ENCODE data around the gene PLPP7.
"Not testable (repeated sequence)": the region's sequence is repeated elsewhere in the genome, so short reads cannot be mapped to it uniquely, and the experiment has no call there.

Gene PLPP7

GRCh38 chr9:131335368-131335755 is 45.8 kb downstream of the PLPP7 start:
- DNase-seq = no peak

- no peak for DNase-seq
These were observed 47.8 kb downstream of the PLPP7 start for GRCh38 chr9:131337131-131337848.

GRCh38 chr9:131339212-131339611 is 49.7 kb downstream of the PLPP7 start:
- DNase-seq = not testable (repeated sequence)

- DNase-seq = not testable (repeated sequence)
These were observed 55.5 kb downstream of the PLPP7 start for GRCh38 chr9:131344931-131345535.

GRCh38 chr9:131346559-131346958 is 57.0 kb downstream of the PLPP7 start:
- DNase-seq = no peak

GRCh38 chr9:131347376-131348020 is 58.0 kb downstream of the PLPP7 start:
- no peak for DNase-seq

- DNase-seq = no peak
These were observed 59.4 kb downstream of the PLPP7 start for GRCh38 chr9:131348631-131349521.

- no peak for DNase-seq
These were observed 60.0 kb downstream of the PLPP7 start for GRCh38 chr9:131349522-131349880.

- peak; percentile 83 to 86 for DNase-seq
These were observed 60.5 kb downstream of the PLPP7 start for GRCh38 chr9:131349881-131350563.

- DNase-seq = peak in 1 of 2 donors; percentile 28
These were observed 67.0 kb downstream of the PLPP7 start for GRCh38 chr9:131356479-131356878.

- DNase-seq = peak in 1 of 2 donors; percentile 14
These were observed 69.0 kb downstream of the PLPP7 start for GRCh38 chr9:131358556-131358955.
